OCI-LY1 (cell line): ENCODE results near the gene PMEPA1.

ENCODE experiments used
- H2AFZ ChIP-seq: fragments of 200-600 bp; sonication (generic), shearing (Covaris generic); 2 replicates; pipeline ENCODE4 v1.6.0; 2014; ENCODE audit warnings: antibody characterized with exemption, mild to moderate bottlenecking, low read length
- H3F3A ChIP-seq: fragments of 200-600 bp; sonication (generic), shearing (Covaris generic); 2 replicates; pipeline ENCODE4 v1.6.0; 2014; ENCODE audit warnings: mild to moderate bottlenecking, antibody characterized with exemption, low read length, moderate library complexity; ENCODE audit not compliant: insufficient read depth
- H3K27ac ChIP-seq: fragments of 200-600 bp; sonication (generic); 2 replicates; pipeline ENCODE4 v1.5.1; 2014; ENCODE audit warnings: low read length, mixed run types, mild to moderate bottlenecking, low read depth; ENCODE audit not compliant: poor library complexity, severe bottlenecking
- H3K27me3 ChIP-seq: fragments of 200-600 bp; sonication (generic); 2 replicates; pipeline ENCODE4 v1.6.0; 2014; ENCODE audit warnings: antibody characterized with exemption, mild to moderate bottlenecking, low read length, moderate library complexity; ENCODE audit not compliant: insufficient read depth
- H3K36me3 ChIP-seq: fragments of 200-600 bp; sonication (generic); 2 replicates; pipeline ENCODE4 v1.6.1; 2014; ENCODE audit warnings: mild to moderate bottlenecking, antibody characterized with exemption, low read length, moderate library complexity, mixed read lengths; ENCODE audit not compliant: insufficient read depth
- H3K4me1 ChIP-seq: fragments of 200-600 bp; sonication (generic); 2 replicates; pipeline ENCODE4 v1.5.1; 2014; ENCODE audit warnings: mild to moderate bottlenecking, low read length, moderate library complexity; ENCODE audit not compliant: insufficient read depth, severe bottlenecking
- H3K4me2 ChIP-seq: fragments of 200-600 bp; sonication (generic), shearing (Covaris generic); 2 replicates; pipeline ENCODE4 v1.6.1; 2014; ENCODE audit warnings: low read length
- H3K4me3 ChIP-seq: fragments of 200-600 bp; sonication (generic); 2 replicates; pipeline ENCODE4 v1.5.1; 2014; ENCODE audit warnings: low read length, low read depth, mild to moderate bottlenecking, mixed read lengths; ENCODE audit not compliant: poor library complexity, severe bottlenecking
- H3K79me2 ChIP-seq: fragments of 200-600 bp; shearing (Covaris generic); 2 replicates; pipeline ENCODE4 v1.6.1; 2016; ENCODE audit warnings: mixed run types, low read length, mixed read lengths; ENCODE audit not compliant: insufficient read depth
- H3K9ac ChIP-seq: fragments of 200-600 bp; sonication (generic), shearing (Covaris generic); 2 replicates; pipeline ENCODE4 v1.6.1; 2014; ENCODE audit warnings: mild to moderate bottlenecking, low read length, mixed read lengths
- H3K9me2 ChIP-seq: fragments of 200-600 bp; sonication (generic), shearing (Covaris generic); 2 replicates; pipeline ENCODE4 v1.6.1; 2014; ENCODE audit warnings: low read depth, mild to moderate bottlenecking, low read length, mixed read lengths
- H3K9me3 ChIP-seq: fragments of 200-600 bp; shearing (Covaris generic); 2 replicates; pipeline ENCODE4 v1.6.1; 2014; ENCODE audit warnings: low read length, mixed read lengths
- H4K20me1 ChIP-seq: fragments of 200-600 bp; sonication (generic), shearing (Covaris generic); 2 replicates; pipeline ENCODE4 v1.6.0; 2016; ENCODE audit warnings: mild to moderate bottlenecking, low read length; ENCODE audit not compliant: insufficient read depth
- EZH2 ChIP-seq: fragments of 200-600 bp; sonication (generic), shearing (Covaris generic); IDR thresholded peaks from 2 replicates; pipeline ENCODE4 v1.8.0; 2017; ENCODE audit warnings: borderline replicate concordance, mixed run types, mild to moderate bottlenecking, antibody characterized with exemption, low read length, moderate library complexity, mixed read lengths
- TF ChIP-seq, protein P1 (sequence below): fragments of 200-600 bp; sonication (generic), shearing (Covaris generic); IDR thresholded peaks from 2 replicates; pipeline ENCODE4 v1.5.1; 2017; ENCODE audit warnings: mild to moderate bottlenecking, antibody characterized with exemption, low read length, moderate library complexity, mixed read lengths

PMEPA1 gene

GRCh38 chr20:57735831-57736737, 26.3 kb upstream of the PMEPA1 start:
- Histone ChIP-seq H3K27me3 (peaks cover 6% of the 10 kb centered on the region; the same call in 1 of the 2 replicates), H3K9me3 (no peaks in the 10 kb centered on the region), H3K36me3 (no peaks in the 10 kb centered on the region), H3K4me2 (no peak overlapping the region), H3K4me3 (no peak overlapping the region), H3K4me1 (no peaks in the 10 kb centered on the region), H4K20me1 (no peaks in the 10 kb centered on the region), H3F3A (no peaks in the 10 kb centered on the region), H3K9ac (no peak overlapping the region), H3K9me2 (no peaks in the 10 kb centered on the region), H2AFZ (no peak overlapping the region), H3K79me2 (no peaks in the 10 kb centered on the region), H3K27ac (no peak overlapping the region)
- TF ChIP-seq, protein P1, sequence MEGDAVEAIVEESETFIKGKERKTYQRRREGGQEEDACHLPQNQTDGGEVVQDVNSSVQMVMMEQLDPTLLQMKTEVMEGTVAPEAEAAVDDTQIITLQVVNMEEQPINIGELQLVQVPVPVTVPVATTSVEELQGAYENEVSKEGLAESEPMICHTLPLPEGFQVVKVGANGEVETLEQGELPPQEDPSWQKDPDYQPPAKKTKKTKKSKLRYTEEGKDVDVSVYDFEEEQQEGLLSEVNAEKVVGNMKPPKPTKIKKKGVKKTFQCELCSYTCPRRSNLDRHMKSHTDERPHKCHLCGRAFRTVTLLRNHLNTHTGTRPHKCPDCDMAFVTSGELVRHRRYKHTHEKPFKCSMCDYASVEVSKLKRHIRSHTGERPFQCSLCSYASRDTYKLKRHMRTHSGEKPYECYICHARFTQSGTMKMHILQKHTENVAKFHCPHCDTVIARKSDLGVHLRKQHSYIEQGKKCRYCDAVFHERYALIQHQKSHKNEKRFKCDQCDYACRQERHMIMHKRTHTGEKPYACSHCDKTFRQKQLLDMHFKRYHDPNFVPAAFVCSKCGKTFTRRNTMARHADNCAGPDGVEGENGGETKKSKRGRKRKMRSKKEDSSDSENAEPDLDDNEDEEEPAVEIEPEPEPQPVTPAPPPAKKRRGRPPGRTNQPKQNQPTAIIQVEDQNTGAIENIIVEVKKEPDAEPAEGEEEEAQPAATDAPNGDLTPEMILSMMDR, result no peak
- TF ChIP-seq EZH2, result no peak

DNA sequence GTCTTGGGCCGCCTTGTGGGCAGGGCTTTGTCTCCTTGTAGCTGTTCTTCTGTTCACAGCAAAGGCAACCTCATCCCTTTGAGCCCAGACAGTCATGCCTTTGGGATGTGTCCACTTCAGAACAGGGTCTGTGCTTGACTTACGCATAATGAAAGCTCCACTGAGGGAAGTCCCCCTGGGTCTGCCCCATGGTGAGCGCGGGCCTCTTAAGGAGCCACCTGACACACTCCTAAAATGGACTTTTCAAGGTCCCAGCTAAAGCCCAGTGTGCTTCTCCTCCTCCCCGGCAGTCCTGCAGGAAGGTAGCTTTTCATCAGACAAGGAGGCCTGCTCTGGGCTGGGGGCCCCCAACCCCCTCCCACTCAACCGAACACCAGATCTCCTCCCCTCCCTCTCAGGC, 24.9 kb upstream of the PMEPA1 start:
- no peaks in the 10 kb centered on the region for H3K79me2 ChIP-seq
- no peak overlapping the region for H3K4me3 ChIP-seq
- H4K20me1 ChIP-seq, result no peaks in the 10 kb centered on the region
- H3K27me3 ChIP-seq, result peaks cover 6% of the 10 kb centered on the region; the same call in 1 of the 2 replicates
- H3K4me2 ChIP-seq, result no peak overlapping the region
- H2AFZ ChIP-seq, result no peak overlapping the region
- no peaks in the 10 kb centered on the region for H3K36me3 ChIP-seq
- TF ChIP-seq, protein P1, result no peak
- TF ChIP-seq EZH2, result no peak
- no peaks in the 10 kb centered on the region for H3K4me1 ChIP-seq
- H3F3A ChIP-seq, result no peaks in the 10 kb centered on the region
- no peak overlapping the region for H3K27ac ChIP-seq
- H3K9me3 ChIP-seq, result no peaks in the 10 kb centered on the region
- no peak overlapping the region for H3K9ac ChIP-seq
- no peaks in the 10 kb centered on the region for H3K9me2 ChIP-seq

GRCh38 chr20:57732226-57732625, 22.4 kb upstream of the PMEPA1 start:
- Histone ChIP-seq H3K9me3 (no peaks in the 10 kb centered on the region), H4K20me1 (no peaks in the 10 kb centered on the region), H2AFZ (no peak overlapping the region), H3K27ac (no peak overlapping the region), H3K4me1 (no peaks in the 10 kb centered on the region), H3K9ac (no peak overlapping the region), H3K9me2 (no peaks in the 10 kb centered on the region), H3F3A (no peaks in the 10 kb centered on the region), H3K4me3 (no peak overlapping the region), H3K36me3 (no peaks in the 10 kb centered on the region), H3K79me2 (no peaks in the 10 kb centered on the region), H3K4me2 (no peak overlapping the region), H3K27me3 (peaks cover 6% of the 10 kb centered on the region; the same call in 1 of the 2 replicates)
- TF ChIP-seq EZH2, result no peak
- TF ChIP-seq, protein P1, result no peak
